ENCODE measurements around the gene RNF149.
"Not testable (repeated sequence)": the region's sequence is repeated elsewhere in the genome, so short reads cannot be mapped to it uniquely, and the experiment has no call there.

The RNF149 gene

GRCh38 chr2:101331202-101331601, 22.7 kb upstream of the RNF149 start:
- no peak for DNase-seq

GRCh38 chr2:101330253-101330933, 21.9 kb upstream of the RNF149 start:
- DNase-seq: peak in 2 of 5 donors; percentile 6 to 55

GRCh38 chr2:101329026-101329425, 20.5 kb upstream of the RNF149 start:
- DNase-seq: peak in 1 of 5 donors; percentile 12

- peak in 2 of 5 donors; percentile 16 to 94 for DNase-seq
These were observed 20.0 kb upstream of the RNF149 start for GRCh38 chr2:101328474-101329007.

GRCh38 chr2:101327863-101328394, 19.4 kb upstream of the RNF149 start:
- DNase-seq: peak in 1 of 5 donors; percentile 36

- no peak for DNase-seq
These were observed 16.9 kb upstream of the RNF149 start for GRCh38 chr2:101325425-101325824.

- DNase-seq: not testable (repeated sequence)
These were observed 8.1 kb upstream of the RNF149 start for GRCh38 chr2:101316568-101316967.

GRCh38 chr2:101311696-101312017, 3.2 kb upstream of the RNF149 start:
- no peak for DNase-seq

- DNase-seq: peak in 1 of 5 donors; percentile 61
These were observed 2.6 kb upstream of the RNF149 start for GRCh38 chr2:101310834-101311695.

GRCh38 chr2:101310090-101310833, 1.8 kb upstream of the RNF149 start:
- DNase-seq: no peak

- DNase-seq: peak in 3 of 5 donors; percentile 12 to 38 (median 17)
These were observed 510 bp downstream of the RNF149 start for GRCh38 chr2:101307950-101308431.

GRCh38 chr2:101307503-101307902, 998 bp downstream of the RNF149 start:
- DNase-seq: peak in 1 of 5 donors; percentile 23

- peak in 1 of 5 donors; percentile 17 for DNase-seq
These were observed 2.1 kb downstream of the RNF149 start for GRCh38 chr2:101306410-101306809.

- DNase-seq: no peak
These were observed 2.9 kb downstream of the RNF149 start for GRCh38 chr2:101305492-101306078.

- DNase-seq: no peak
These were observed 3.5 kb downstream of the RNF149 start for GRCh38 chr2:101305035-101305434.

- no peak for DNase-seq
These were observed 4.8 kb downstream of the RNF149 start for GRCh38 chr2:101303688-101304087.

- no peak for DNase-seq
These were observed 6.5 kb downstream of the RNF149 start for GRCh38 chr2:101302016-101302415.

GRCh38 chr2:101300836-101301235, 7.7 kb downstream of the RNF149 start:
- no peak for DNase-seq

- DNase-seq: no peak
These were observed 8.3 kb downstream of the RNF149 start for GRCh38 chr2:101300164-101300563.

GRCh38 chr2:101299604-101300003, 8.9 kb downstream of the RNF149 start:
- DNase-seq: no peak

- DNase-seq: no peak
These were observed 11.1 kb downstream of the RNF149 start for GRCh38 chr2:101297383-101297782.

- DNase-seq: no peak
These were observed 12.1 kb downstream of the RNF149 start for GRCh38 chr2:101296371-101296770.
